ENCODE data around the gene UNK. TPM values are rescaled to one million over a fixed set of nuclear protein-coding genes. Genes with fewer than 3 reads are reported as not detected.
"Not testable (repeated sequence)": the region's sequence is repeated elsewhere in the genome, so short reads cannot be mapped to it uniquely, and the experiment has no call there.

Gene UNK
- total and polyA plus RNA-seq, 2 donors (not counting 1 experiment from before 2014, with no cell fraction given), result 15.0 to 15.2 TPM

GRCh38 chr17:75808905-75809621 lies 24.5 kb downstream of the UNK start:
- H3K4me2 ChIP-seq (ENCODE audit: extremely low read depth, insufficient read depth, low read length), result peak overlapping the region; percentile 44
- H3K27ac ChIP-seq (ENCODE audit: insufficient read depth, low read length), result no peak overlapping the region
- peaks cover 5% of the 10 kb centered on the region for H3K4me1 ChIP-seq (ENCODE audit: control insufficient read depth, extremely low read depth, insufficient read depth, low read length)
- H4K20me1 ChIP-seq (ENCODE audit: control insufficient read depth, extremely low read depth, insufficient read depth, low read length), result no peaks in the 10 kb centered on the region
- peak; percentile 42 to 87 for DNase-seq (ENCODE audit: low read depth in 2 of 2)
- no peaks in the 10 kb centered on the region for H3K79me2 ChIP-seq (ENCODE audit: control insufficient read depth, insufficient read depth, low read length)
- no peak overlapping the region for H2AFZ ChIP-seq (ENCODE audit: low read length)
- no peak for TF ChIP-seq EZH2 (IDR thresholded peaks at IDR 0.05; ENCODE audit: low read length, missing control alignments)
- no peak for TF ChIP-seq CTCF (conservative IDR thresholded peaks at IDR 0.05 in 1 of 2, IDR thresholded peaks at IDR 0.05 in 1 of 2; ENCODE audit: low read depth in 1 of 2, low read length in 2 of 2)
- no peaks in the 10 kb centered on the region for H3K9me3 ChIP-seq (ENCODE audit: control insufficient read depth, insufficient read depth, low read depth, low read length)
- H3K27me3 ChIP-seq (ENCODE audit: control insufficient read depth, insufficient read depth, low read length), result no peaks in the 10 kb centered on the region
- H3K36me3 ChIP-seq (ENCODE audit: control insufficient read depth, insufficient read depth, low read length), result peaks cover 15% of the 10 kb centered on the region
- no peak overlapping the region for H3K9ac ChIP-seq (ENCODE audit: insufficient read depth, low read length)
- no peak overlapping the region for H3K4me3 ChIP-seq (replicated peaks in 1 of 4; ENCODE audit: control extremely low read depth in 1 of 4, insufficient read depth in 1 of 4, low read depth in 3 of 4, low read length in 4 of 4)

- H3K27me3 ChIP-seq (ENCODE audit: control insufficient read depth, insufficient read depth, low read length), result no peaks in the 10 kb centered on the region
- TF ChIP-seq EZH2 (IDR thresholded peaks at IDR 0.05; ENCODE audit: low read length, missing control alignments), result no peak
- no peak for TF ChIP-seq CTCF (conservative IDR thresholded peaks at IDR 0.05 in 1 of 2, IDR thresholded peaks at IDR 0.05 in 1 of 2; ENCODE audit: low read depth in 1 of 2, low read length in 2 of 2)
- H3K4me3 ChIP-seq (replicated peaks in 1 of 4; ENCODE audit: control extremely low read depth in 1 of 4, insufficient read depth in 1 of 4, low read depth in 3 of 4, low read length in 4 of 4), result no peak overlapping the region
- peaks cover 18% of the 10 kb centered on the region for H3K36me3 ChIP-seq (ENCODE audit: control insufficient read depth, insufficient read depth, low read length)
- no peaks in the 10 kb centered on the region for H4K20me1 ChIP-seq (ENCODE audit: control insufficient read depth, extremely low read depth, insufficient read depth, low read length)
- no peaks in the 10 kb centered on the region for H3K79me2 ChIP-seq (ENCODE audit: control insufficient read depth, insufficient read depth, low read length)
- no peak overlapping the region for H2AFZ ChIP-seq (ENCODE audit: low read length)
- DNase-seq (ENCODE audit: low read depth in 2 of 2), result no peak
- no peak overlapping the region for H3K4me2 ChIP-seq (ENCODE audit: extremely low read depth, insufficient read depth, low read length)
- no peaks in the 10 kb centered on the region for H3K9me3 ChIP-seq (ENCODE audit: control insufficient read depth, insufficient read depth, low read depth, low read length)
- no peak overlapping the region for H3K27ac ChIP-seq (ENCODE audit: insufficient read depth, low read length)
- H3K9ac ChIP-seq (ENCODE audit: insufficient read depth, low read length), result no peak overlapping the region
- peaks cover 5% of the 10 kb centered on the region for H3K4me1 ChIP-seq (ENCODE audit: control insufficient read depth, extremely low read depth, insufficient read depth, low read length)
These were observed 25.1 kb downstream of the UNK start for GRCh38 chr17:75809631-75810111.

GRCh38 chr17:75810216-75810615 lies 25.6 kb downstream of the UNK start:
- no peak for DNase-seq (ENCODE audit: low read depth in 2 of 2)
- H3K36me3 ChIP-seq (ENCODE audit: control insufficient read depth, insufficient read depth, low read length), result peaks cover 21% of the 10 kb centered on the region
- H3K9me3 ChIP-seq (ENCODE audit: control insufficient read depth, insufficient read depth, low read depth, low read length), result no peaks in the 10 kb centered on the region
- no peaks in the 10 kb centered on the region for H4K20me1 ChIP-seq (ENCODE audit: control insufficient read depth, extremely low read depth, insufficient read depth, low read length)
- no peaks in the 10 kb centered on the region for H3K27me3 ChIP-seq (ENCODE audit: control insufficient read depth, insufficient read depth, low read length)
- H3K4me2 ChIP-seq (ENCODE audit: extremely low read depth, insufficient read depth, low read length), result no peak overlapping the region
- no peaks in the 10 kb centered on the region for H3K79me2 ChIP-seq (ENCODE audit: control insufficient read depth, insufficient read depth, low read length)
- TF ChIP-seq CTCF (conservative IDR thresholded peaks at IDR 0.05 in 1 of 2, IDR thresholded peaks at IDR 0.05 in 1 of 2; ENCODE audit: low read depth in 1 of 2, low read length in 2 of 2), result no peak
- no peak for TF ChIP-seq EZH2 (IDR thresholded peaks at IDR 0.05; ENCODE audit: low read length, missing control alignments)
- no peak overlapping the region for H3K4me3 ChIP-seq (replicated peaks in 1 of 4; ENCODE audit: control extremely low read depth in 1 of 4, insufficient read depth in 1 of 4, low read depth in 3 of 4, low read length in 4 of 4)
- no peak overlapping the region for H3K9ac ChIP-seq (ENCODE audit: insufficient read depth, low read length)
- H2AFZ ChIP-seq (ENCODE audit: low read length), result no peak overlapping the region
- H3K27ac ChIP-seq (ENCODE audit: insufficient read depth, low read length), result no peak overlapping the region
- H3K4me1 ChIP-seq (ENCODE audit: control insufficient read depth, extremely low read depth, insufficient read depth, low read length), result peaks cover 5% of the 10 kb centered on the region

GRCh38 chr17:75810756-75811155 lies 26.1 kb downstream of the UNK start:
- not testable (repeated sequence) for H2AFZ ChIP-seq (ENCODE audit: low read length); H3K4me1 ChIP-seq (ENCODE audit: control insufficient read depth, extremely low read depth, insufficient read depth, low read length); DNase-seq (ENCODE audit: low read depth in 2 of 2); H3K27ac ChIP-seq (ENCODE audit: insufficient read depth, low read length); H3K9me3 ChIP-seq (ENCODE audit: control insufficient read depth, insufficient read depth, low read depth, low read length); H4K20me1 ChIP-seq (ENCODE audit: control insufficient read depth, extremely low read depth, insufficient read depth, low read length); H3K4me3 ChIP-seq (replicated peaks in 1 of 4; ENCODE audit: control extremely low read depth in 1 of 4, insufficient read depth in 1 of 4, low read depth in 3 of 4, low read length in 4 of 4); H3K9ac ChIP-seq (ENCODE audit: insufficient read depth, low read length); H3K4me2 ChIP-seq (ENCODE audit: extremely low read depth, insufficient read depth, low read length); H3K27me3 ChIP-seq (ENCODE audit: control insufficient read depth, insufficient read depth, low read length); H3K79me2 ChIP-seq (ENCODE audit: control insufficient read depth, insufficient read depth, low read length)
- peaks cover 21% of the 10 kb centered on the region for H3K36me3 ChIP-seq (ENCODE audit: control insufficient read depth, insufficient read depth, low read length)
